Left lung (tissue), 10 donors: ENCODE results near the gene DNHD1. TPM values are rescaled to one million over a fixed set of nuclear protein-coding genes. Genes with fewer than 3 reads are reported as not detected.
A peak's percentile ranks its signal among the peaks of the same experiment; 100 is the strongest.

ENCODE experiments used
- ATAC-seq: fragments of 200-7000 bp; cut with Tn5 transposase; one replicate; pipeline ENCODE4 v1.9.1; 2020; ENCODE audit warnings: moderate library complexity
- DNase-seq, 4 donors: peaks; one replicate each; pipeline ENCODE4 v3.0.0-alpha.2; 2013 to 2020
- H3K27ac ChIP-seq, 2 donors: fragments of 200-600 bp; sonication (generic) in 1 of 2; one replicate each; pipeline versions ENCODE4 v1.5.0 to v1.8.0; 2020 to 2021
- H3K27me3 ChIP-seq, 2 donors: fragments of 200-600 bp; sonication (generic) in 1 of 2; one replicate each; pipeline versions ENCODE4 v1.5.0 to v1.8.0; 2020 to 2021
- H3K36me3 ChIP-seq, 2 donors: fragments of 200-600 bp; sonication (generic) in 1 of 2; one replicate each; pipeline versions ENCODE4 v1.5.0 to v1.8.0; 2020 to 2021
- H3K4me1 ChIP-seq, 2 donors: fragments of 200-600 bp; one replicate each; pipeline ENCODE4 v1.8.0; 2021
- H3K4me3 ChIP-seq, 2 donors: fragments of 200-600 bp; sonication (generic) in 1 of 2; one replicate each; pipeline versions ENCODE4 v1.5.0 to v1.8.0; 2020 to 2021; ENCODE audit warnings: mild to moderate bottlenecking in 1 of 2
- H3K9me3 ChIP-seq, 2 donors: fragments of 200-600 bp; sonication (generic) in 1 of 2; one replicate each; pipeline versions ENCODE4 v1.5.0 to v1.8.0; 2020 to 2021
- intact Hi-C, 2 donors: fragments of 100-400 bp; cut with DNase I; formaldehyde crosslinking; loops; one replicate each; pipeline versions ENCODE4 v1.11.2 to v1.14.2; 2022
- polyA plus RNA-seq, 6 donors: library from polyadenylated mRNA; unstranded; fragments of 120-200 nt; gene quantifications; one replicate each; pipeline ENCODE4 v1.2.1, GENCODE V29; 2013; ENCODE audit not compliant: insufficient read length in 6 of 6
- total RNA-seq, 2 donors: library from RNA; stranded (reverse); fragmentation: NEBNext Ultra II Directional; extraction: Animal tissue kit (Norgen Biotek cat#: 25700); gene quantifications; one replicate each; pipeline ENCODE4 v1.2.1, GENCODE V29; 2021
- TF ChIP-seq, protein P1 (sequence below), 2 donors: fragments of 200-600 bp; sonication (generic) in 1 of 2; IDR thresholded peaks; one replicate each; pipeline versions ENCODE4 v1.5.0 to v1.8.0; 2021; ENCODE audit warnings: antibody characterized with exemption in 2 of 2
- donor health status: DM: no; HTN: yes; CAD: no.
- donor health status: DM: no; HTN: no; CAD: no.

The DNHD1 gene
- total and polyA plus RNA-seq, 8 donors, result 7.1 to 18.6 (median 15.5) TPM

DNA sequence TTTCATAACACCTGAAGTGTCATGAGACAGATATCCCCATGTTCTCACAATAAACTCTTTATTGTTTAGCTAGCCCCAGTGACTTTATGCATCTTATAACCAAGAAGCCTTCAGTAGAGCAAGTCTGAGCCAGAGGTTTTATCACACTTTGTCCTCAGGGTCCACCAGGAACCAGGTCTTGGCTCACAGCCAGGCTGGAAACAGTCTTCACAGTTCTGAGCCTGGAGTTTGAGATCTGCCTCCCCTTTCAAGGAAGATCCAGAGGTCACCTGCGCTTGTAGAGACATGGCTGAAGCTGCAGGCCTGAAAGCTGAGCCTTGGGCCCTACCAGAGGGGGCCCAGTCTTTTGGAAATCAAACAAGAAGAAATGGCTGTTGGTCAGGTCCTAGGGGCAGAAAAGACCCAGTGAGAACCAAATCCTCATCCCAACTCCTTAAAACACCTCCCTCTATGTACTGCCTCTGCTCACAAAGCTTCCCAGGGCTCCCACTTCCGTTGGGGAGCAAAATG lies 102.9 kb downstream of the DNHD1 start:
- ATAC-seq, result no peak
- TF ChIP-seq, protein P1, sequence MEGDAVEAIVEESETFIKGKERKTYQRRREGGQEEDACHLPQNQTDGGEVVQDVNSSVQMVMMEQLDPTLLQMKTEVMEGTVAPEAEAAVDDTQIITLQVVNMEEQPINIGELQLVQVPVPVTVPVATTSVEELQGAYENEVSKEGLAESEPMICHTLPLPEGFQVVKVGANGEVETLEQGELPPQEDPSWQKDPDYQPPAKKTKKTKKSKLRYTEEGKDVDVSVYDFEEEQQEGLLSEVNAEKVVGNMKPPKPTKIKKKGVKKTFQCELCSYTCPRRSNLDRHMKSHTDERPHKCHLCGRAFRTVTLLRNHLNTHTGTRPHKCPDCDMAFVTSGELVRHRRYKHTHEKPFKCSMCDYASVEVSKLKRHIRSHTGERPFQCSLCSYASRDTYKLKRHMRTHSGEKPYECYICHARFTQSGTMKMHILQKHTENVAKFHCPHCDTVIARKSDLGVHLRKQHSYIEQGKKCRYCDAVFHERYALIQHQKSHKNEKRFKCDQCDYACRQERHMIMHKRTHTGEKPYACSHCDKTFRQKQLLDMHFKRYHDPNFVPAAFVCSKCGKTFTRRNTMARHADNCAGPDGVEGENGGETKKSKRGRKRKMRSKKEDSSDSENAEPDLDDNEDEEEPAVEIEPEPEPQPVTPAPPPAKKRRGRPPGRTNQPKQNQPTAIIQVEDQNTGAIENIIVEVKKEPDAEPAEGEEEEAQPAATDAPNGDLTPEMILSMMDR (IDR thresholded peaks at IDR 0.05), result no peak
- Histone ChIP-seq H3K36me3 (peaks cover 0 to 61% of the 10 kb centered on the region in 2 donors), H3K9me3 (no peaks in the 10 kb centered on the region), H3K27me3 (no peaks in the 10 kb centered on the region), H3K4me3 (no peak overlapping the region), H3K4me1 (peaks cover 13 to 36% of the 10 kb centered on the region in 2 donors), H3K27ac (no peak overlapping the region)
- no peak for DNase-seq
- intact Hi-C loops, result loop anchor here in 1 of 2 donors (10.0 kb wide), 1 partner anchor 215 kb away; no protein-coding TSS in a partner anchor

DNA sequence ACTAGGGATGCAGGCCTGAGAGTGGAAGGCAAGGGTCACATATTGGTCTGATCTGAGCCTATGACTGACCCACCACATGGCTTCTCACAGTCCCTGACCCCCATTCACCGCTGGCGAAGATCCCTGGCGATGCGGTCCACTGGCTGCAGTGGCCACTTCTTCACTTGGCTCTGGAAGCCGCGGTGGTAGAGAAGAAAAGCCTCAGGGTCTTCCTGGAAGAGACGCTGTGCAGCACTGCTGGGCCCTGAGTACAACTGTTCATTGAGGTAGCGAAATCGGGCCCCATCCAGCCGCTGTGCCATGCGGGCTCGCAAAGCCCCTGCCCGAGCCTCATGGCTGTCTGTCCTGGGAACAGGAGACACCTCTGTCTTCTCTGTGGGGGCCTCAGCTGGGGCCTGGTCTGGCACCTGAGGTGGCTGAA lies 104.0 kb downstream of the DNHD1 start:
- Histone ChIP-seq H3K27ac (no peak overlapping the region), H3K36me3 (peaks cover 0 to 54% of the 10 kb centered on the region in 2 donors), H3K9me3 (no peaks in the 10 kb centered on the region), H3K4me3 (no peak overlapping the region), H3K27me3 (no peaks in the 10 kb centered on the region), H3K4me1 (peaks cover 23 to 47% of the 10 kb centered on the region in 2 donors)
- ATAC-seq (no peak), DNase-seq (no peak)
- TF ChIP-seq, protein P1 (IDR thresholded peaks at IDR 0.05), result no peak
- intact Hi-C loops, result no loop called here

- peaks cover 36 to 60% of the 10 kb centered on the region in 2 donors for H3K4me1 ChIP-seq
- ATAC-seq (no peak), DNase-seq (no peak)
- H3K36me3 ChIP-seq, result peaks cover 0 to 42% of the 10 kb centered on the region in 2 donors
- no peaks in the 10 kb centered on the region for H3K27me3 ChIP-seq
- intact Hi-C loops, result no loop called here
- no peaks in the 10 kb centered on the region for H3K9me3 ChIP-seq
- H3K4me3 ChIP-seq, result peak overlapping the region; percentile 82 to 85
- TF ChIP-seq, protein P1 (IDR thresholded peaks at IDR 0.05), result no peak
- H3K27ac ChIP-seq, result peak overlapping the region in 1 of 2 donors; percentile 98
Observed at GRCh38 chr11:6602096-6602940, 105.2 kb downstream of the DNHD1 start.

- intact Hi-C loops, result no loop called here
- Histone ChIP-seq H3K36me3 (peaks cover 0 to 40% of the 10 kb centered on the region in 2 donors), H3K4me3 (peak within 1 kb of the TSS; percentile 82 to 85), H3K4me1 (peaks cover 42 to 71% of the 10 kb centered on the region in 2 donors), H3K27ac (peak within 1 kb of the TSS; percentile 91 to 98), H3K27me3 (no peaks in the 10 kb centered on the region), H3K9me3 (no peaks in the 10 kb centered on the region)
- peak; percentile 83 to 99 (median 94) for DNase-seq
- TF ChIP-seq, protein P1 (IDR thresholded peaks at IDR 0.05), result no peak
- peak; percentile 94 for ATAC-seq
Observed at GRCh38 chr11:6603287-6604080, 106.4 kb downstream of the DNHD1 start, which contains the start of the genes ILK and RRP8. Gene ILK (plus strand): TSS chr11:6603774. CDS start chr11:6604272, 498 bp downstream. Gene RRP8 (minus strand): TSS chr11:6603616. CDS start chr11:6603502, 114 bp downstream.
